ENCODE measurements around the gene AGBL1. TPM values are rescaled to one million over a fixed set of nuclear protein-coding genes. Genes with fewer than 3 reads are reported as not detected.

The AGBL1 gene
- total RNA-seq, 2 donors from 2014 or later, result 0.23 to 0.91 TPM

DNA sequence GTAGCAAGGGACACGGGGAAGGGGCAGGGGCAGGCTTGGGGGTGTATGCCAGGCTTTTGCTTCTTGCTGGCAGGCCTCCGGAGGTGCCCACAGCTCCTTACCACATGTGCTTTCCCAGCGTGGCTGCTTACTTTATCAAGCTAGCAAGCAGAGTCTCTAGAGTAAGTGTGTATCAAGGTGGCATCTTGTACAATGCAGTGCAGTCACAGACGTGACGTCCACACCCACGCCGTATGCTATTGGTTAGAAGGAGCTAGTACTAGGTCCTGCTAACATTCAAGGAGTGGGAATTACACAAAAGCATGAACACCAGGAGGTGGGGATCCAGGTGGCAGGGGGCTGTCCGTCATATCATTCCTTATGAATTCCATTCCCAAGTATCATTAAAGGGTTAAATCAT lies 15.3 kb upstream of the AGBL1 start:
- Histone ChIP-seq H3K4me3 (no peak overlapping the region), H3K27ac (no peak overlapping the region), H3K4me1 (replicated peaks) (no peaks in the 10 kb centered on the region), H3K9me3 (no peaks in the 10 kb centered on the region), H3K27me3 (replicated peaks; ENCODE audit: insufficient read depth) (no peaks in the 10 kb centered on the region), H3K36me3 (no peaks in the 10 kb centered on the region)
- TF ChIP-seq POLR2AphosphoS5 (IDR thresholded peaks at IDR 0.05) (no peak), POLR2A (IDR thresholded peaks at IDR 0.05) (no peak), CTCF (IDR thresholded peaks at IDR 0.05) (no peak)
- intact Hi-C loops (cut with DNase I), result no loop called here
- no peak for DNase-seq (ENCODE audit: low spot score)
- WGBS, result 85% methylated on average over 8 of the region's 8 CpGs

DNA sequence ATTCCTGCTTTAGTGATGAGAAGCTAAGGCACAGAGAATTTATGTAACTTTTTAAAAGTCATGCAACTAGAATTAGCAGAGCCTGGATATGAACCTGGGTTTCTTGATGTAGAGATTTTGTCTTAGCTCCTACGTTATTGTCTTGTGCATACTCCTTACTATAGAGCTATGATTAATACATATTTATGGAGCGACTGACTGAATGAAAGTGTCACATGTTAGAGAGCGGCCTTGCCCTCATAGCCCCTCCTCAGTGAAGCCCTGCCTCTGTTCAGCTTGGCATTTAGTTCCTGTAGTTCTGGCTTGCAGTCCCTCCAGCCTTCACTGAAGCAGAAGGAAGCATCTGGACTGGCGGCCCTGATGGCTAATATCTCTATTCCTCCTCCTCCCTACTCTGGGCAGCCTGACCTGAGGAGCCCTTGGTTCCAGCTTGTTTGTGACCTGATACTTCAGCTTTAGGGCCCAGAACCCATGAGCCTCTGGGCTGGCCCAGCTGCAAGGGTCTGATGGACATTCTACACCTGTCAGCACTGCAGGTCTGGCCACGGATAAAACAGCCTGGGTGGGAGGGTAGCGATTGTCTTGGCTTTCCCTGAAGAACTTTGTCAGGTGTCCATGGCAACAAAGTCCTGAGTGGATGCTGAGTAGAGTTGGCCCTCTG lies 13.4 kb upstream of the AGBL1 start:
- intact Hi-C loops (cut with DNase I), result no loop called here
- Histone ChIP-seq H3K36me3 (no peaks in the 10 kb centered on the region), H3K4me1 (replicated peaks) (no peaks in the 10 kb centered on the region), H3K4me3 (no peak overlapping the region), H3K27ac (no peak overlapping the region), H3K9me3 (no peaks in the 10 kb centered on the region), H3K27me3 (replicated peaks; ENCODE audit: insufficient read depth) (no peaks in the 10 kb centered on the region)
- WGBS, result 81% methylated on average over 6 of the region's 6 CpGs
- TF ChIP-seq POLR2A (IDR thresholded peaks at IDR 0.05) (no peak), CTCF (IDR thresholded peaks at IDR 0.05) (no peak), POLR2AphosphoS5 (IDR thresholded peaks at IDR 0.05) (no peak)
- no peak for DNase-seq (ENCODE audit: low spot score)

DNA sequence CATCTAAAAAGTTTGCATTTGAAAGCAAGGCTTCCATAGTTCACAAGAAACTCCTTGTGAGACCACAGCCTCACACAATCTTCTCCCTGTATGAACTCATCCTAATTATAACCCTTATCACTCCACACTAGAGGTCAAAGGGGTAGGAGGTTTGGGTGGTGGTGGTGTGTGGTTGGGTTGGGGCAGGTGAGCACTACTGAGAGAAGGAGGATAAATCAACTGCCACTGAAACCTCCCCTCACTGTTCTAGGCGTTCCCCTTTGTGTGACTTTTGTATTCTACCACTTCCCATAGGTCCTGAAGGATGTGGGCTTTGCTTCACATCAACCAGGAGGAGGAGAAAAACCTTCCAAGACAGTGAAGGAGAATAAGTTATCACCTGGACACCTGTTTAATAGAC lies 6.4 kb upstream of the AGBL1 start:
- Histone ChIP-seq H3K9me3 (no peaks in the 10 kb centered on the region), H3K36me3 (no peaks in the 10 kb centered on the region), H3K27ac (no peak overlapping the region), H3K4me3 (no peak overlapping the region), H3K27me3 (replicated peaks; ENCODE audit: insufficient read depth) (no peaks in the 10 kb centered on the region), H3K4me1 (replicated peaks) (no peaks in the 10 kb centered on the region)
- no peak for DNase-seq (ENCODE audit: low spot score)
- intact Hi-C loops (cut with DNase I), result no loop called here
- 81% methylated on average over 1 of the region's 1 CpG for WGBS
- no peak for TF ChIP-seq POLR2AphosphoS5 (IDR thresholded peaks at IDR 0.05)
- TF ChIP-seq POLR2A (IDR thresholded peaks at IDR 0.05), result no peak
- no peak for TF ChIP-seq CTCF (IDR thresholded peaks at IDR 0.05)

- Histone ChIP-seq H3K4me1 (replicated peaks) (no peaks in the 10 kb centered on the region), H3K36me3 (no peaks in the 10 kb centered on the region), H3K27ac (no peak overlapping the region), H3K27me3 (replicated peaks; ENCODE audit: insufficient read depth) (no peaks in the 10 kb centered on the region), H3K9me3 (no peaks in the 10 kb centered on the region), H3K4me3 (no peak overlapping the region)
- DNase-seq (ENCODE audit: low spot score), result no peak
- intact Hi-C loops (cut with DNase I), result no loop called here
- 60% methylated on average over 3 of the region's 3 CpGs for WGBS
- TF ChIP-seq POLR2AphosphoS5 (IDR thresholded peaks at IDR 0.05) (no peak), POLR2A (IDR thresholded peaks at IDR 0.05) (no peak), CTCF (IDR thresholded peaks at IDR 0.05) (no peak)
These were observed 3.2 kb upstream of the AGBL1 start for GRCh38 chr15:86076468-86076867.

- no peaks in the 10 kb centered on the region for H3K36me3 ChIP-seq
- H3K27ac ChIP-seq, result no peak overlapping the region
- H3K27me3 ChIP-seq (replicated peaks; ENCODE audit: insufficient read depth), result no peaks in the 10 kb centered on the region
- no peak overlapping the region for H3K4me3 ChIP-seq
- no peak for DNase-seq (ENCODE audit: low spot score)
- no peaks in the 10 kb centered on the region for H3K9me3 ChIP-seq
- TF ChIP-seq POLR2A (IDR thresholded peaks at IDR 0.05) (no peak), CTCF (IDR thresholded peaks at IDR 0.05) (no peak), POLR2AphosphoS5 (IDR thresholded peaks at IDR 0.05) (no peak)
- WGBS, result 46% methylated on average over 2 of the region's 2 CpGs
- no peaks in the 10 kb centered on the region for H3K4me1 ChIP-seq (replicated peaks)
- intact Hi-C loops (cut with DNase I), result no loop called here
These were observed 2.6 kb upstream of the AGBL1 start for GRCh38 chr15:86077070-86077469.

Measured in prostate gland (tissue), 2 donors.